DOHH2 (cell line): Measurements from ENCODE around the gene PHLPP1.

Source experiments
- H3F3A ChIP-seq: fragments of 200-600 bp; sonication (generic), shearing (Covaris generic); 2 replicates; pipeline ENCODE4 v1.6.0; 2016; ENCODE audit warnings: antibody characterized with exemption, mild to moderate bottlenecking; ENCODE audit not compliant: control insufficient read depth, insufficient read depth
- H3K27ac ChIP-seq: fragments of 200-600 bp; sonication (generic); 2 replicates; pipeline ENCODE4 v1.5.1; 2014; ENCODE audit warnings: low read depth, mild to moderate bottlenecking, low read length, moderate library complexity
- H3K27me3 ChIP-seq: fragments of 200-600 bp; sonication (generic); 2 replicates; pipeline ENCODE4 v1.6.1; 2014; ENCODE audit warnings: mild to moderate bottlenecking, low read length, mixed read lengths; ENCODE audit not compliant: control insufficient read depth
- H3K36me3 ChIP-seq: fragments of 200-600 bp; sonication (generic); 2 replicates; pipeline ENCODE4 v1.6.1; 2014; ENCODE audit warnings: mild to moderate bottlenecking, low read length, moderate library complexity, mixed read lengths; ENCODE audit not compliant: control insufficient read depth
- H3K4me1 ChIP-seq: fragments of 200-600 bp; sonication (generic); 2 replicates; pipeline ENCODE4 v1.6.1; 2014; ENCODE audit warnings: mild to moderate bottlenecking, low read length, mixed read lengths; ENCODE audit not compliant: control insufficient read depth
- H3K4me2 ChIP-seq: fragments of 200-600 bp; sonication (generic); 2 replicates; pipeline ENCODE4 v1.6.0; 2014; ENCODE audit warnings: mild to moderate bottlenecking, low read length, moderate library complexity
- H3K4me3 ChIP-seq: fragments of 200-600 bp; sonication (generic); 2 replicates; pipeline ENCODE4 v1.5.1; 2014; ENCODE audit warnings: mild to moderate bottlenecking, low read length, mixed read lengths
- H3K79me2 ChIP-seq: fragments of 200-600 bp; sonication (generic); 2 replicates; pipeline ENCODE4 v1.6.1; 2014; ENCODE audit warnings: mild to moderate bottlenecking, low read length, mixed read lengths; ENCODE audit not compliant: control insufficient read depth
- H3K9me2 ChIP-seq: fragments of 200-600 bp; sonication (generic); replicated peaks from 2 replicates; pipeline ENCODE4 v1.6.1; 2014; ENCODE audit warnings: mild to moderate bottlenecking, low read length, mixed read lengths; ENCODE audit not compliant: control insufficient read depth
- H3K9me3 ChIP-seq: fragments of 200-600 bp; sonication (generic); 2 replicates; pipeline ENCODE4 v1.6.1; 2014; ENCODE audit warnings: antibody characterized with exemption, low read length, mixed read lengths; ENCODE audit not compliant: control insufficient read depth, insufficient read depth
- H4K20me1 ChIP-seq: fragments of 200-600 bp; sonication (generic); 2 replicates; pipeline ENCODE4 v1.6.0; 2014; ENCODE audit warnings: low read depth, mild to moderate bottlenecking, antibody characterized with exemption, low read length, moderate library complexity; ENCODE audit not compliant: control insufficient read depth, insufficient read depth
- EZH2phosphoT487 ChIP-seq: fragments of 200-600 bp; sonication (generic); IDR thresholded peaks from 2 replicates; pipeline ENCODE4 v1.6.1; 2017; ENCODE audit warnings: borderline replicate concordance, mild to moderate bottlenecking, antibody characterized with exemption, low read length, moderate library complexity, mixed read lengths
- TF ChIP-seq, protein P1 (sequence below): fragments of 200-600 bp; sonication (generic); IDR thresholded peaks from one replicate; pipeline ENCODE4 v1.5.1; 2014; ENCODE audit warnings: antibody characterized with exemption, mild to moderate bottlenecking, low read depth, low read length; ENCODE audit not compliant: poor library complexity, severe bottlenecking

PHLPP1 gene

DNA sequence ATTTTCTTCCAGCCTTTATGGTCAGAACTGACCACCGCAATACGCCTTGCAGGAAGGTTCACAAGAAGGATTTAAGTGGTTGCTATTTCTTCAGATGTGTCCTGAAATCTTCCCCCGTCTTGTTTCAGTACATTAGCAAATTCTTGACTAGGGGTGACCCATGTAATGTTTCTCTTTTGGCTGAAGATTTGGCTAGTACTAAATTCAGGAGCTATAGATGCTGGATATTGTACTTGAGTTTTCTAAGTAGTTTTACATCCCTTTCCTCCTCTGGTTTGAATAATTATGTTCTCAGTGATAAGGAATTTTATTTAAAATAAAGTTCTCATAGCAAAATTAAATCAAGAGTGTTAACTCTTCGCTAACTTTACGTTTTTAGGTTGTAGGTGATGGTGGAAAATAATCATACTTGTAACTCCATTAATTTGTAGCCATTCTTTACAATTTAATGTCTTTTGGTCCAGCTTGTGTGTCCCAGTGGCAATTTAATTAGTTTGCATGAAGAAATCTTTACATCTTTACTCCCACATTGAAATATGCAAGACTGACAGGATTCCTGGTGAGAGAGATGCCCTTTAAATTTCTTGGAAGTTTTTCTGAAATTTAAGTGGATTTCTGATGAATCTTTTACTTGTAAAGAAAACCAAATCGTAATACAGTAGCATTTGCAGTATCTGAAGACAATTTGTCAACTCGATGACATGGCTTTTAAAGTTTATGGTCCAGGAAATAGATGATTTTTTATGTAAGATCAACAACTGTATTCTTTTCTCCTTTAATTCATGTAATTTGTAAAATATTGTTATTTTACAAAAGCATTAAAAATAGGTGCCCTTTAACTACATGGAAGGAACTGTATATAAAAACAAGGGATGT, 2.8 kb downstream of the PHLPP1 start:
- H3K79me2 ChIP-seq = peaks cover 71% of the 10 kb centered on the region
- no peaks in the 10 kb centered on the region for H3F3A ChIP-seq
- H3K9me2 ChIP-seq = no peaks in the 10 kb centered on the region
- H3K4me3 ChIP-seq = peak overlapping the region; percentile 73
- H3K36me3 ChIP-seq = peaks cover 11% of the 10 kb centered on the region
- peak overlapping the region; percentile 67 for H3K4me2 ChIP-seq
- no peak overlapping the region for H3K27ac ChIP-seq
- H4K20me1 ChIP-seq = peaks cover 10% of the 10 kb centered on the region
- TF ChIP-seq, protein P1, sequence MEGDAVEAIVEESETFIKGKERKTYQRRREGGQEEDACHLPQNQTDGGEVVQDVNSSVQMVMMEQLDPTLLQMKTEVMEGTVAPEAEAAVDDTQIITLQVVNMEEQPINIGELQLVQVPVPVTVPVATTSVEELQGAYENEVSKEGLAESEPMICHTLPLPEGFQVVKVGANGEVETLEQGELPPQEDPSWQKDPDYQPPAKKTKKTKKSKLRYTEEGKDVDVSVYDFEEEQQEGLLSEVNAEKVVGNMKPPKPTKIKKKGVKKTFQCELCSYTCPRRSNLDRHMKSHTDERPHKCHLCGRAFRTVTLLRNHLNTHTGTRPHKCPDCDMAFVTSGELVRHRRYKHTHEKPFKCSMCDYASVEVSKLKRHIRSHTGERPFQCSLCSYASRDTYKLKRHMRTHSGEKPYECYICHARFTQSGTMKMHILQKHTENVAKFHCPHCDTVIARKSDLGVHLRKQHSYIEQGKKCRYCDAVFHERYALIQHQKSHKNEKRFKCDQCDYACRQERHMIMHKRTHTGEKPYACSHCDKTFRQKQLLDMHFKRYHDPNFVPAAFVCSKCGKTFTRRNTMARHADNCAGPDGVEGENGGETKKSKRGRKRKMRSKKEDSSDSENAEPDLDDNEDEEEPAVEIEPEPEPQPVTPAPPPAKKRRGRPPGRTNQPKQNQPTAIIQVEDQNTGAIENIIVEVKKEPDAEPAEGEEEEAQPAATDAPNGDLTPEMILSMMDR = no peak
- TF ChIP-seq EZH2phosphoT487 = no peak
- no peaks in the 10 kb centered on the region for H3K9me3 ChIP-seq
- H3K27me3 ChIP-seq = no peaks in the 10 kb centered on the region
- H3K4me1 ChIP-seq = peaks cover 50% of the 10 kb centered on the region

DNA sequence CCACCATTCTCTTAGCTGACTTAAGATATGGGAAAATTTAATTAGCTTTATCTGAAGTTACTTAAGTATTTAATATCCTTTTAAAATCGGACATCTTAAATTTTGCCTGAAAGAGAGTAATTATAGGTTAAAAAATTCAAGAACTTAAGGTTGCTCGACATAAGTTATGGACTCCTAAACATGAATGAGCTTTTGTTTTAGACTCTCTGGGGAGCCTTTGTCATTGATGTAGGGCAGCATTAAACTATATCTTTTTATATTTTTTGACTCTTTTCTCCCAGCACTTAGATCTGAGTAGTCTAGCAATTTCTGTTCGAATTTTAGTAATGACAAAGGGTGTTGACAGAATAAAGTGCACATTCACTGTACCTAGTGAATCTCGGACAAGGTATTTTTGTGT, 4.7 kb downstream of the PHLPP1 start:
- Histone ChIP-seq H4K20me1 (peaks cover 10% of the 10 kb centered on the region), H3K36me3 (peaks cover 11% of the 10 kb centered on the region), H3K4me3 (peak overlapping the region; percentile 73; the same call in 1 of the 2 replicates), H3K27ac (no peak overlapping the region), H3F3A (no peaks in the 10 kb centered on the region), H3K9me3 (no peaks in the 10 kb centered on the region), H3K4me2 (peak overlapping the region; percentile 67), H3K27me3 (no peaks in the 10 kb centered on the region), H3K9me2 (no peaks in the 10 kb centered on the region), H3K79me2 (peaks cover 89% of the 10 kb centered on the region), H3K4me1 (peaks cover 61% of the 10 kb centered on the region)
- TF ChIP-seq, protein P1 = no peak
- TF ChIP-seq EZH2phosphoT487 = no peak

DNA sequence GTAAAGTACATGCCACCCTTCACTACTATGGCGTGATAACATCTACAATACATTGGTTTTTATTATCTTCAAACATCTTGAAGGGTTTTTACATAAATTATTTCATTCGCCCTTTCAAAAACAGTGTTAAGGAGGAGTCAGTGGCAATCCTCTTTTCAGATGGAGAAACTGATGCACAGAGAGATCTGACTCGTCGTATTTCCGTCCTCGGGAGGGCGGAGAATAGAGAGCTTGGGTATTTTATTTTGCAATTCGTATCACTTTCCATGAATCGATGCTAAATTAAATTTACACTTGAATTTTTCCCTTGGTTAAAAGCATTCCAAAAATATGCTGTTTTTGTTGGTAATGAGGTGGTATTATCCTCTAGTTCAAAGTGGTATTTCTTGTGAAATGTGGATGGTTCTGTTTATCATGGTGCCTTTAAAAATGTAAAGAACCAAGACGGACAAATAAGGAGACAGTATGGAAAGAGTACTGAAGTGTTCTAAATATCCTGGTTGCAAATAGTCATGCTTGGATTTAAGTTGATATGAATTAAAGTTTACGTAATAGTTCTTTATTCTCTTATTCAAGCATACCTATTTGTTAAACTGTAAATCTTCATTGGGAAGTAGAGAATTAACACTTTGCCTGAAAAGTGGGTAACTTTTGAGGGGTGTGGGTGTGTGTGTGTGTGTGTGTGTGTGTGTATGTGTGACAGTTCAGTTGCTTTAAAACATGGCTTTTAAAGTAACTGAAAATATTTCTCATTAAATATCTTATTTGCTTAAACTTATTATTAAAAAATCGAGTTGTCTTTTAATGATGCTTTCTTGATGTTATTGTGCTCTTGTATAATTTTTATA, 5.6 kb downstream of the PHLPP1 start:
- H3K4me2 ChIP-seq = peak overlapping the region; percentile 11; the same call in 1 of the 2 replicates
- H3K79me2 ChIP-seq = peaks cover 96% of the 10 kb centered on the region

More for the DNA sequence above, 5.6 kb downstream of the PHLPP1 start:
- Histone ChIP-seq H4K20me1 (peaks cover 10% of the 10 kb centered on the region), H3K4me1 (peaks cover 68% of the 10 kb centered on the region), H3K27ac (no peak overlapping the region), H3K36me3 (peaks cover 11% of the 10 kb centered on the region), H3K9me3 (no peaks in the 10 kb centered on the region), H3F3A (no peaks in the 10 kb centered on the region; the same call in 1 of the 2 replicates), H3K4me3 (no peak overlapping the region), H3K9me2 (no peaks in the 10 kb centered on the region), H3K27me3 (no peaks in the 10 kb centered on the region)
- TF ChIP-seq, protein P1 = no peak
- TF ChIP-seq EZH2phosphoT487 = no peak
